HG03558 (cell line): ENCODE data around the gene SUMO4.

Experiments used
- ATAC-seq: cut with Tn5 transposase; IDR thresholded peaks from one replicate; pipeline ENCODE4 v1.9.1; 2021; ENCODE audit warnings: moderate number of reproducible peaks; ENCODE audit not compliant: unreplicated experiment; ENCODE audit errors: extremely low read depth

The SUMO4 gene

DNA sequence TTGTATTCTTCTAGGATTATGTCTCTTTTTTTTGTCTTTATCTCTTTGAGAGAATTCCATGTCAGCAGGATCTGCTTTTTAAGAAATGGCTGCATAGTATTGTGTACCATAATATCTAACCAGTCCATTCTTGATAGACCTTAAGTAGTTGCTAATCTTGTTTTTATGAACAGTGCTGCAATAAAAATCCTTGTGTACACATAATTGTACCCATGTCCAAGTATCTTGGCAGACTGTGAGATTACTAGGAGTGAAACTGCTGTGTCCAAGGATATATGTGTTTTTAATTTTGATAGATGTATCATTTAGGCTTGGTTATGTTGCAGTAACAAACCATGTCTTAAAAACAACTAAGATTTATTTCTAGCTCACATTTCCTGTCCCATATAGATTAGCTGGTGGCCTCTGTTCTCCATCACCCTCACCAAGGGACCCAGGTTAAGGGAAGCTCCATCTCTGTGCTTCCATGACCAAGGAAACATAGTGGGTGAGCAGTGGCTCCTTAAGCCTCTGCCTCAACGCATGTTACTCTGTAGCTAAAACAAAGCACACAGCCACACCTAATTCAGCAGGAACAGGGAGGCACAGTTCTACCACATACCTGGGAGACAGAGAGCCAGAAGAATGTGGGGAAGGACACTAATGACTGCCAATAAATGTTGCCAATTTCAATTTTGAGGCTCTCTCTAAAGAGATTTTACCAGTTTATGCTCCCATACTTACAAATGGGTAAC is 12.1 kb upstream of the SUMO4 start:
- ATAC-seq, result no peak

DNA sequence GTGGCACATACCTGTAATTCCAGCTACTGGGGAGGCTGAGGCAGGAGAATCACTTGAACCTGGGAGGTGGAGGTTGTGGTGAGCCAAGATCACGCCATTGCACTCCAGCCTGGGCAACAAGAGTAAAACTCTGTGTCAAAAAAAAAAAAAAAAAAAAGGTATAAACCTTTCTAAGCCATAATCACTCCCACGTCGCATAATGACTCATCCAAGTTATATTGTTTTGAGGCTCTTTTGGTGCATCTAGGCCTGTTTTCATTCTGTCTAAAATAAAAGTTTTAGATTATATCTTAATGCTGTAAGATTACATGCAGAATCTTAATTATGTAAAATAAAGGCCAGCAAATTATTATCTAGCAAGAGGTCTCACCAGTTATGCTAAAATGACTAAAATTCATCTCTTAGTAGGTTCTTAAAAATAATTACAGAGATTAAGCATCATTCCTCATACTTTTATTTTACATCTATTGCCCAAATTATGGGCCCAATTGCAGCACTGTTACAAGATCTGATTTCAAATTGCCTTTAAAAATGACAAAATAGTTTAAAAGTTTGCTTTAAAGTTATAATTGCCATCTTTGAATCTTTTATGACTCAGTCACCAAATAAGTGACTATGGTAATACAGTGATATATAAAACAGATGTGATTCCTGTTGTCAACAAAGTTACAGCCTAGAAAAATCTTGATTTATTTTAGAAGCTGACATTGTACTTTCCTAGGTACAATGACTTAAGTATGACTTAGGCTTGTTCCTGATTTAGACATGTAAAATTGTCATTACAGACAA is 10.4 kb upstream of the SUMO4 start:
- no peak for ATAC-seq

DNA sequence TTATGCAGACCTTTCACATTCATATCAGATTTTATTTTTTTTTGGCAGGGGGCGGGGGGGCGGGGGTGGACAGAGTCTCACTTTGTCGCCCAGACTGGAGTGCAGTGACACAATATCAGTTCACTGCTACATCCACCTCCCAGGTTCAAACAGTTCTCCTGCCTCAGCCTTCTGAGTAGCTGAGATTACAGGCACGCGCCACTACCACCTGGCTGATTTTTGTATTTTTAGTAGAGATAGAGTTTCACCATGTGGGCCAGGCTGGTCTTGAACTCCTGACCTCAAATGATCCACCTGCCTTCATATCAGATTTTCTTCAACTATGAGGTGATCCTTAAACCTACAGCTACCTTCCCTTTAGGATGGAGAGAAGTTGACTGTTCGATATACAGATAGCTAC is 8.0 kb upstream of the SUMO4 start:
- no peak for ATAC-seq

DNA sequence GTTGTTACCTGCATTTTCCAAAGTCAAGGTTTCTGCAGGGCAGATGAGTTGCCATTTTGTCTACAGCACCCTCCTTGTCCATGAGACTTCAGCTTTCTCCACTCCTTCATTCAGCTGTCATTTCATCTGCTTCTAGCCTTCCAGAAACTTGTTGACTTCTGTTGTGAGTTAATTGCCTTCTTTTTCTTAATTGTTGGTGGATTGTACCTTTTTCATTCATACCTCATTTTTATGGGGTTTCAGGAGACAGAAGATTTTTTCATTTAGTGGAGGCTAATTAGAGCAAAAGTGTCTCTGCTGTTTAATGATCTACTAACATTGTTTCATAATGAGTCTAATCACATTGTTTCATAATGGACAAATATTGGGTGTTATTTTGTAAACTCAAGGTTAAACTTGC is 7.5 kb upstream of the SUMO4 start:
- ATAC-seq, result no peak

DNA sequence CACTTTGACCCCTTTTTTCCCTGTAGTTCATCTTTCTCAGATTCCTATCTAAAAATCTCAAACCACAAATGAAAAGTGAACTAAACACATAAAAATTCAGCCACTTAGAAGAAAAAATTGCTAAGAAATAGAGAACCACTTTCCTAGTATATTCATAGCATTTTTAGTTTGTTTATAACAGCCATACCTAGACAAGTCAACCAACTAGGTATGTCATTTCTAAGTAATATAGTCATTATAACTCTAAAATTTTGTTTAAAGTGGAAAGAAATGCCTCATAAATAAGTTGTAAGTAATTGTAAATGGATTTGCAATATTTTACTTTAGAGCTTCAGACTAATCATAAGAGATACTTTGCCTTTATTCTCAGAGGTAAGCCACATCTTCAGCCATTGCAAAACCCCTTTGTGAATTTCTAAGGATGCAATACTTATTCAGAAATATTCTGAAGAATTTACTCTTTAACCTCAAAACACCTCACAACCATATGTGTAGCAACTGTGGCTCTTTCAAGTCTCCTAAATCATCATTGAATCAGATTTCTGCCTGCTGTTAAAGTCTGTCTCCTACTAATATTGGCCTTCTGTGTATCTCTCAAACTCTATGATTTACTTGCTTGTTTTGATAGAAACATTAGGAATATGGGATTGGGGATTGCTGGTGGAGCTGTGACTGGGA is 6.9 kb upstream of the SUMO4 start:
- ATAC-seq, result no peak

DNA sequence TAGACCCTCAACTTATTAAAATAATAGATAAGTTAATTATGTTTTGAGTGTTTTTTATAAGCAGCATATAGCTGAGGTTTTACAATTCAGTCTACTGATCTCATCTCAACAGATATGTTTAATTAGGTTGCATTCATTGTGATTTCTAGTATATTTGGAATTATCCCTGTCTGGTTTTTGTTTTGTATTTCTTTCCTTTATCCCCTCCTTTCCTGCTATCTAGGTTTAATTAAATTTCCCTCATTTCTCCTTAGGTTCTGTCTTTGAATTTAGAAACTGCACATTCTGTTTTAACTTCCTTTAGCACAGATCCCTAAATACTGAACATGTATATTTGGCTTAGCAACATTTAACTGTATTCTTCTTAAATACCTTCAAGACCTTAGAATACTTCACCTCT is 4.9 kb upstream of the SUMO4 start:
- no peak for ATAC-seq

DNA sequence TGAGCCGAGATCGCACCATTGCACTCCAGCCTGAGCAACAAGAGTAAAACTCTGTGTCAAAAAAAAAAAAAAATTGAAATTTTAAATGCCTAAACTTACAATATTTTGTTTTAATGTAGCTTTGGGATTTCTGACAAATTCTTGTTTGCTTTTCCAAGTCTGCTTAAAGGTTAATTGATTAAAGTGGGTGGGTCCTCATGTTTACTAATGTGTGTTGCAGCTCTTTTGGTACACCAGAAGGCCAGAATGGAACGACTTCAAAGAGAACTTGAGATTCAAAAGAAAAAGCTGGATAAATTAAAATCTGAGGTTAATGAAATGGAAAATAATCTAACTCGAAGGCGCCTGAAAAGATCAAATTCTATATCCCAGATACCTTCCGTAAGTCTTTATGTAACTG is 2.7 kb upstream of the SUMO4 start:
- no peak for ATAC-seq

DNA sequence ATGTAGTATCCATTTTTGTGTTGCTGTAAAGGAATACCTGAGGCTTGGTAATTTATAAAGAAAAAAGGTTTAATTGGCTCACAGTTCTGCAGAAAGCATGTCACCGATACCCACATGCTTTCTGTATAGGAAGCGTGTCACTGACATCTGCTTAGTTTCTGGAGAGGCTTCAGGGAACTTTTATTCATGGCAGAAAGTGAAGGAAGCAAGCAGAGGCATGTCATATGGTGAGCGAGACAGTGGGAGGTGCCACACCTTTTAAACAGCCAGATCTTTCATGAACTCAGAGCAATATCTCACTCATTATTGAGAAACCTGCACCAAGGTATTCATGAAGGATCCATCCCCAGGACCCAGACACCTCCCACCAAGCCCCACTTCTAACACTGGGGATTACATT is 3.5 kb downstream of the SUMO4 start:
- no peak for ATAC-seq

DNA sequence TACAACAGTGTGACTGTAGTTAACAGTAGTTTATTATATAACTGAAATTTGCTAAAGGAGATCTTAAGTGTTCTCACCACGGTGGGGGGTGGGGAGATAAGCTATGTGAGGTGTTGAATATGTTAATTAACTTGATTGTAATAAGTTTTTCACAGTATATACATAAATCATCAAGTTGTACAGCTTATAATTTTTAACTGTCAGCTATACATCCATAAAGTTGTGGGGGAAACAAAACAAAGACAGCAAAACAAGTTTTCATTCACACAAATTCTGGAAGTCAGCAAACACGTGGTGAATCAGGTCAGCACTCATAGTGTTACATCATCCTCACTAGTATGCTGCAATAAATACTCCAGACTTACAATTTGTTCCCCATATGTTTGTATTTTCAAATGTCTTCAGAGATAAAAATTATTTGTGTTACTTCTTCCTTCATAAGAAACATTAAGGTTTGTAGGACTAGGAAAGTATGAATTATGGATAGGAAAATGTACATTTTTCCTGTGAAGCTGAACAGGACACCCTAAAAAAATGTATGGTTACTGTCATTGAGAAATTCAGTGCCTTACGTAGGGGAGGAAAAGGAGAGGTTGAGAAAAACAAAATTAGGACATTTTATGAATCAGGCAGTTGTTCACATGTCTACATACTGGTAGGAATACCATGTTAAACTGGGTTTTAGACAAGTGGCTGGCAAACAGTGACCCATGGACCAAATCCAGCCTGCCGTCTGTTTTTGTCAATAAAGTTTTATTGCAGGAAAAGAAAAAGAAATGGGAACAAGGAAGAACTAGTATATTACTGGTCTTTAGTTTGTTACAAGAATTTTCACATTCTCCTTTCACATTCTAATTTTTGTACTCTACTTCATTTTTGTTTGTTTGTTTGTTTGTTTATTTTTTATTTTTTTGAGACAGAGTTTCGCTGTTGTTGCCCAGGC is 6.0 kb downstream of the SUMO4 start:
- ATAC-seq, result no peak

DNA sequence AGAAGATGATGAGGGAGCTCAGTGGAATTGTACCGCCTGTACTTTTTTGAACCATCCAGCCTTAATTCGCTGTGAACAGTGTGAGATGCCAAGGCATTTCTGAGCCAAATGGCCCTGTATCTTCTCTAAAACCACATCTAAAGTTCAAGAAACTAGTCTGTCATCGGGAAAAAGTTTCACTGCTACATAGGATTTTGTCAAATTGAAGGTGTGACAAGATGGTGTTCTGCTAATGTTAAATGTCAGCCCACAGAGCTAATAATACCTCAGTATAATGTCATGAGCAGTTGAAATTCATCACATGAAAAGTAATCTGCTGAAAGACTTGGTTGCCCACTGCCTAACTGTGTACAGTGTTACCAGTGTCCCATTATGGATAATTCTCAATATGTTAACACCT is 9.6 kb downstream of the SUMO4 start:
- ATAC-seq, result no peak

DNA sequence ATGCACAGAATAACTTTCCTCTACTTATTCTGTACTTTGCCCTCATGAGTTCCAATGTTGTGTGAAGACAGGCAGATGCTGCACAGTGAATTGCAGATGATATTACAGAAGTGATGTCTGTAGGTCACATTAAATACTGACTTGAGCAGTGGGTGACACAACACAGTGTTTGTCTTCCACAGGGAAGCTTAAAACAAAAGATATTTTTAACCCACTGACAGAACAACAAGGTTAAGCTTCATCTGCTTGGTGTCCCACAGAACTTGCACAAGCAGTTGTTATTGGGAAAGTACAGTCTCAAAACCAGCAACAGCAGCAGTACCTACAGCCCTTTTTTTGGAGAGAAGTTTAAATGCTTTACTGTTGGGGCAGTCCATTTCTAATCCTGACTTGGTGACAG is 10.5 kb downstream of the SUMO4 start:
- ATAC-seq, result no peak

DNA sequence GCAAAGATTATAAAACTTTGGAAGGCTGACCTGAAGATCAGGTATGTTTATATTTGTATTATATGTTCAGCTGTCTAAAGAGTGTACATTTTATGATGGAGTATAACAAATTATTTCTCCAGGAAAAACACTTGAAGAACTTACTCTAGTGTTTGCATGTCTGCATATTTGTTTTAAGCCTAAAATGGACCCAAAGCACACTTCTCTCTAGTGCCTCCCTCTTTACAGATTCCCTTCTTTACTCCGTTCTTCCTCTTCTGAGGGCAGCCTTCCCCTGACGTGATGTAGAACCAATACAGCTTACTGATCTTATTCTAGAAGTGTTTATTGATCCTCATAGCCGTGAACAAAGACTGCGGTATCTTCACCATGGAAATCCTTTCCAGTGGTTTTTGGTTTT is 13.9 kb downstream of the SUMO4 start:
- no peak for ATAC-seq

DNA sequence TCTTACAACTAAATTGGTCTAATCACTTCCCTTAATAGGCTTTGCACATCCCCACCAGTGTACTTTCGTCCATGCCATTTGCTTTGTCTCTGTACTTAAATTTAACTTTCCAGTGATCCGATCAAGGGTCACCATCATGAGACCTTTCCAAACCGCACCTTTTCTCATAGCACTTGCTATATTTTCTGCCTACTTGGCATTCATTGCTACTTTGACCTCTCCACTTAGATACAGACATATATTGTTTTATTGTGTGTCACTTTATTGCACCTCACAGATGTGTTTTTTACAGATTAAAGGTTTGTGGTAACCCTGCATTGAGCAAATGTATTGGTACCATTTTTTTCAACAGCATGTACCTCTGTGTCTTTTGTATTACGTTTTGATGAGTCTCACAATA is 14.8 kb downstream of the SUMO4 start:
- no peak for ATAC-seq

DNA sequence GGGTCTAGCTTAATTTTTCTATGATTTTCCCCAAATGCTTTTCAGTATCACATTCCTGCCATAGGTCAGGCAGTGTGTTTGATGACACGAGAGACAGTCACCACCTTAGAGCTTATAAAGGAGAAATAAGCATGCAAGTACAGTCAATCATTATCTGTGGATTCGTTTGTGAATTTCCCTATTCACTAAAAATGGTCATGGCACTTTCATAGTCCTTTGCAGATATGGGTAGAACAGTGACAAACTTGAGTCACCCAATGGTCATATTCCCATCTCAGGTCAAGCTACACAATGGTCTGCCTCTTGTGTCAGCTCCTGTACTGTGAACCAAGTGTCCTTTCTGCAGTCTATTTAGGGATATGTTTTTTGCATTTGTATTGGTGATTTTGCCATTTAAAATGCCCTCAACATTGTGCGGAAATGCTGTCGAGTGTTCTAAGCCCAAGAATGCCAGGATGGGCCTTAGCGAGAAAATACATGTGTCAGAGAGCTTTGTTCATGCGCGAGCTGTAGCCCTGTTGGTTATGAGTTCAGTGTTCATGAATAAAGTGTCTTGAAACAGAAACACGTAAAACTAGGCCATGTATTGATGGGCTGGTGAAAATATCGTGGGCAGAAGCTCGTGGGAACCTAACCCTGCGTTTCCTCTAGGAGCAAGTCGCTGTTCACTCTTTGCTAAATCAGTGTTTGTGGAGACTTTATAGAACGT is 19.8 kb downstream of the SUMO4 start:
- ATAC-seq, result no peak

DNA sequence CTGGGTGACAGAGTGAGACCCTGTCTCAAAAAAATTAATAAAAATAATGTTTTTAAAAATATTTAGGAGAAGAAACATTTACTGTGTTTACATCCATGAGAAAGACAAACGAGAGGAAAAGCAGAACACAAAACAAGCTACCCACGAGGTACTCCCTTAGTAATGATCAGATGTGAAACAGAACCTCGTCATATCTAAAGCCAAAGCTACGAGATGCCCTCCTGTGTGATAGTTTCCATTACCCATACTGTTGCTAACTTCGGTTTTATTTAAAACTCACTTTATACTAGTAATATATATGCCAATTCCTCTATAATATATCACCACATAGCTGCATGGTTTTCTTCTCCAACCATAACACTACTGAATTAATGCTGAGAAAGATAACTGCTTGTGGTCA is 21.1 kb downstream of the SUMO4 start:
- no peak for ATAC-seq

DNA sequence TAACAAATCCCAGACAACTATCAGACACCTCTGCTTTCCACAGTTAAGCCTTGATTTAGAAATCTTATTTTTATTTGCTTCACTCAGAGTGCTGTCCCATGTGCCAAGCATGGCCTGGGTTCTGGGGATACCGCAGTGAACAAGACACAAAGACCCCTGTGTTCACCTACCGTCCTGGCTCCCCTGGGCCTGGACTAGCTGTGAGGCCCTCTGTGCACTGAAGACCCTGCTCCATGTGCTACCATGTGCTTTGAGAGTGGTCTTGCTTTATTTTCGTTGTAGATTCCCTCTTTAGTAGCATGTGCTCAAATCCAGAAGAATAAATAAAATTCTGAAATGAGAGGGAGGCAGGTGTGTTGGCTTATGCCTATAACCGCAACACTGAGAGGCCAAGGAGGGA is 22.5 kb downstream of the SUMO4 start:
- ATAC-seq, result no peak

DNA sequence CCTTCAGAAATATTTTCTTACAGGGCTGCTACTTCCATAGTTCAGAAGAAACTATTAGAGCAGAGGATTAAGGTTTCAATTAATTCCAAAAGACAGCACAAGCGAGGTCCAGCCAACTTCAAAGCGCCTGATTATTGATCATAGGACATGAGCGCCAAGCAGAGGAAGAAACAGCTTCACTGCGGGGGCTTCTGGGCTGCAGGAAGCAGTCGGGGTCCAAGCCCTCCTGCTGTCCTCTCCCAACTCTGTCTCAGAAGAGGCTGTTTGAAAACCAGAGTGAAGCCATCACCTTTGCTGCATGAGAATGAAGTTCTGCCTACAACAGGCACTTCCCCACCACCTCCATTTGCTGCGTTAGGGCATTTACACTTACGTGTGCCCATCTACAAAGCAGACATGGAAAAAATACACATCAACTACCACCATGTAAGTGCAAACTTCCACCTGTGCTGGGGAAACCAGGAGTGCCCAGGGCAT is 23.9 kb downstream of the SUMO4 start:
- ATAC-seq, result no peak

DNA sequence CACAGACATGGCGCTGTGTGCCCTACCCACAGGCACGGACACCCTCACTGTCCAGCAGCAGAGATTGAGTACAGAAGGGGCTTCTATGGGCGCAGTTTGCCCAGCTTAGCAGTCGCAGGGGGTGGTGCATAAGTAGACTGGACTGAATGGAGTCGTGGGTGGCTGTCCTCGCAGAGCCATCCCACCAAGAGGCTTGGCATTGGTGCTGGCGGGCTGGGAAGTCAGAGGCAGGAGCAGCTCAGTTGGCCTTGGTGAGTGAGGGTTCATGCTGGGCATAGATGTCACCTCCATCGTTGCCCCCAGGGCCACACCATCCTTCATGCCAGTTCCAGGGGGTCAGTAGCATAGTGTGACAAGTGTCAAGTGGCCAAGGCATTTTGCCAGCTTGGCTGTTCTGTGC is 25.2 kb downstream of the SUMO4 start:
- no peak for ATAC-seq

DNA sequence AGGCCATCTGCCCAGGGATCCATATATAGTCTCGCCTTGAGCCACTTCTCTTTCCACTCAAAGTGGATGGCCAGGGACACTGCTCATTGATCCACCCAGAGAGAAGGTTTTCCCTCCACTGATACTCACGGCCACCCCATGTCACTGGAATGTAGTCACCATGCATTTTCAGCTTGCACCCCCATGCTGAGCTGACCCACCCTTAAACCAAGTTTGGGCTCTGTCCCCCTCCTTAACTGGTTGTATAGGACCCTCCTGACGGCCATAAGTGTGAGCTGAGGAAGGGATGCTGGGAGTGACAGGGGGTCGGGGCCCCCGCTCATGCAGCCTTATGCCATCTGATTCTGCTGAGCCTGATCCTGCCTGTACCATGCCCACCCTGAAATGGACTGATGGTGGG is 25.7 kb downstream of the SUMO4 start:
- ATAC-seq, result no peak

DNA sequence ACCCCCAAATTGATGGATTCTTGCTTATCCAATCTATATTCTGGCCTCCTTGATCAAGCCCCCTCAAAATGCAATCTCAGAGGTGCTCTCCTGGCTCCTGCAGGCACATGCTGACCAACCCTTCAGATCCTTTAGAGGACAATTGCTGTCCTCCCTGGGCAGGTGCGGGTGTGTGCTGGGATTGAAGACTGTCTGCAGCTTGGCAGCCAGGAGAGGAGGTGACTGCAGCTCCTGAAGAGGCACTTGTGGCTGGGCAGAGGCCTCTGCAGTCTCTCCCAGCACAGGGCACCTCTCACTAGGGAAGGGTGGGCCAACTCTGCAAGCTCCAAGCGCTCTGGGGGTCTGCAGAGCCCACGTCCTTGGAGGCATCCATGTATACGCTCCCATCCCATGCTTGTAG is 28.5 kb downstream of the SUMO4 start:
- no peak for ATAC-seq
